ENCODE data around the gene PCSK5. TPM values are rescaled to one million over a fixed set of nuclear protein-coding genes. Genes with fewer than 3 reads are reported as not detected.

The PCSK5 gene
- total and polyA plus RNA-seq, 2 experiments from 2014 or later: 59.1 to 71.7 TPM

GRCh38 chr9:76216161-76216649, 325.7 kb downstream of the PCSK5 start:
- TF ChIP-seq, protein P1, sequence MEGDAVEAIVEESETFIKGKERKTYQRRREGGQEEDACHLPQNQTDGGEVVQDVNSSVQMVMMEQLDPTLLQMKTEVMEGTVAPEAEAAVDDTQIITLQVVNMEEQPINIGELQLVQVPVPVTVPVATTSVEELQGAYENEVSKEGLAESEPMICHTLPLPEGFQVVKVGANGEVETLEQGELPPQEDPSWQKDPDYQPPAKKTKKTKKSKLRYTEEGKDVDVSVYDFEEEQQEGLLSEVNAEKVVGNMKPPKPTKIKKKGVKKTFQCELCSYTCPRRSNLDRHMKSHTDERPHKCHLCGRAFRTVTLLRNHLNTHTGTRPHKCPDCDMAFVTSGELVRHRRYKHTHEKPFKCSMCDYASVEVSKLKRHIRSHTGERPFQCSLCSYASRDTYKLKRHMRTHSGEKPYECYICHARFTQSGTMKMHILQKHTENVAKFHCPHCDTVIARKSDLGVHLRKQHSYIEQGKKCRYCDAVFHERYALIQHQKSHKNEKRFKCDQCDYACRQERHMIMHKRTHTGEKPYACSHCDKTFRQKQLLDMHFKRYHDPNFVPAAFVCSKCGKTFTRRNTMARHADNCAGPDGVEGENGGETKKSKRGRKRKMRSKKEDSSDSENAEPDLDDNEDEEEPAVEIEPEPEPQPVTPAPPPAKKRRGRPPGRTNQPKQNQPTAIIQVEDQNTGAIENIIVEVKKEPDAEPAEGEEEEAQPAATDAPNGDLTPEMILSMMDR (IDR thresholded peaks at IDR 0.05; ENCODE audit: poor library complexity): no peak
- TF ChIP-seq EZH2phosphoT487 (IDR thresholded peaks at IDR 0.05; ENCODE audit: low read depth, severe bottlenecking, unreplicated experiment): no peak
- TF ChIP-seq EZH2 (IDR thresholded peaks at IDR 0.05; ENCODE audit: borderline replicate concordance): no peak
- H4K20me1 ChIP-seq (ENCODE audit: insufficient read depth, poor library complexity, severe bottlenecking): no peaks in the 10 kb centered on the region
- peak; percentile 16 for DNase-seq (ENCODE audit: low spot score)
- H2AFZ ChIP-seq: no peak overlapping the region
- H3K27ac ChIP-seq: no peak overlapping the region
- H3K9me2 ChIP-seq (replicated peaks; ENCODE audit: insufficient read depth): no peaks in the 10 kb centered on the region
- no peaks in the 10 kb centered on the region for H3K9me3 ChIP-seq (ENCODE audit: low read depth)
- no peaks in the 10 kb centered on the region for H3K36me3 ChIP-seq (replicated peaks; ENCODE audit: insufficient read depth, low read depth)
- peaks cover 5% of the 10 kb centered on the region for H3K4me1 ChIP-seq (ENCODE audit: insufficient read depth)
- no peaks in the 10 kb centered on the region for H3K79me2 ChIP-seq
- no peak overlapping the region for H3K4me2 ChIP-seq
- WGBS (ENCODE audit: low lambda C conversion rate, missing lambda C conversion rate): 100% methylated on average over 2 of the region's 2 CpGs
- no peak overlapping the region for H3K4me3 ChIP-seq
- H3K27me3 ChIP-seq: no peaks in the 10 kb centered on the region

- Histone ChIP-seq H3K27ac (no peak overlapping the region), H4K20me1 (ENCODE audit: insufficient read depth, poor library complexity, severe bottlenecking) (no peaks in the 10 kb centered on the region), H3K79me2 (no peaks in the 10 kb centered on the region), H3K4me3 (no peak overlapping the region), H3K4me1 (ENCODE audit: insufficient read depth) (peaks cover 9% of the 10 kb centered on the region), H3K9me2 (replicated peaks; ENCODE audit: insufficient read depth) (no peaks in the 10 kb centered on the region), H3K4me2 (no peak overlapping the region), H3K27me3 (no peaks in the 10 kb centered on the region), H3K9me3 (ENCODE audit: low read depth) (no peaks in the 10 kb centered on the region), H2AFZ (no peak overlapping the region), H3K36me3 (replicated peaks; ENCODE audit: insufficient read depth, low read depth) (no peaks in the 10 kb centered on the region)
- WGBS (ENCODE audit: low lambda C conversion rate, missing lambda C conversion rate): 90% methylated on average over 9 of the region's 9 CpGs
- DNase-seq (ENCODE audit: low spot score): no peak
- TF ChIP-seq EZH2phosphoT487 (IDR thresholded peaks at IDR 0.05; ENCODE audit: low read depth, severe bottlenecking, unreplicated experiment) (no peak), EZH2 (IDR thresholded peaks at IDR 0.05; ENCODE audit: borderline replicate concordance) (no peak)
- TF ChIP-seq, protein P1 (IDR thresholded peaks at IDR 0.05; ENCODE audit: poor library complexity): no peak
Measured at GRCh38 chr9:76218117-76218885, 327.8 kb downstream of the PCSK5 start.

- no peak overlapping the region for H2AFZ ChIP-seq
- no peaks in the 10 kb centered on the region for H3K9me2 ChIP-seq (replicated peaks; ENCODE audit: insufficient read depth)
- 76% methylated on average over 9 of the region's 9 CpGs for WGBS (ENCODE audit: low lambda C conversion rate, missing lambda C conversion rate)
- H4K20me1 ChIP-seq (ENCODE audit: insufficient read depth, poor library complexity, severe bottlenecking): no peaks in the 10 kb centered on the region
- TF ChIP-seq EZH2phosphoT487 (IDR thresholded peaks at IDR 0.05; ENCODE audit: low read depth, severe bottlenecking, unreplicated experiment) (no peak), EZH2 (IDR thresholded peaks at IDR 0.05; ENCODE audit: borderline replicate concordance) (no peak)
- TF ChIP-seq, protein P1 (IDR thresholded peaks at IDR 0.05; ENCODE audit: poor library complexity): no peak
- no peaks in the 10 kb centered on the region for H3K9me3 ChIP-seq (ENCODE audit: low read depth)
- H3K4me1 ChIP-seq (ENCODE audit: insufficient read depth): peaks cover 10% of the 10 kb centered on the region
- H3K79me2 ChIP-seq: no peaks in the 10 kb centered on the region
- no peak for DNase-seq (ENCODE audit: low spot score)
- H3K4me3 ChIP-seq: no peak overlapping the region
- no peak overlapping the region for H3K27ac ChIP-seq
- no peaks in the 10 kb centered on the region for H3K36me3 ChIP-seq (replicated peaks; ENCODE audit: insufficient read depth, low read depth)
- H3K27me3 ChIP-seq: no peaks in the 10 kb centered on the region
- H3K4me2 ChIP-seq: no peak overlapping the region
Measured at GRCh38 chr9:76218886-76219445, 328.5 kb downstream of the PCSK5 start.
